CD4-positive, alpha-beta T cell treated with Interleukin-1 beta for 1 hour (primary cell): ENCODE measurements around the gene WNT11.

ENCODE experiments used
- DNase-seq, 2 donors: peaks; one replicate each; pipeline ENCODE4 v3.0.0-alpha.2; 2020 to 2022

The WNT11 gene

GRCh38 chr11:76169473-76169896 lies 36.8 kb downstream of the WNT11 start:
- DNase-seq, result no peak

- no peak for DNase-seq
Measured at GRCh38 chr11:76167590-76167989, 38.7 kb downstream of the WNT11 start.

GRCh38 chr11:76166314-76166713 lies 40.0 kb downstream of the WNT11 start:
- DNase-seq, result no peak

- DNase-seq, result no peak
Measured at GRCh38 chr11:76164861-76165751, 41.2 kb downstream of the WNT11 start.

- DNase-seq, result no peak
Measured at GRCh38 chr11:76164081-76164480, 42.2 kb downstream of the WNT11 start.

GRCh38 chr11:76163289-76163880 lies 42.9 kb downstream of the WNT11 start:
- no peak for DNase-seq

GRCh38 chr11:76162336-76163288 lies 43.7 kb downstream of the WNT11 start:
- DNase-seq, result no peak

GRCh38 chr11:76161261-76161961 lies 44.9 kb downstream of the WNT11 start:
- peak in 1 of 2 donors; percentile 16 for DNase-seq

GRCh38 chr11:76160856-76161255 lies 45.4 kb downstream of the WNT11 start:
- no peak for DNase-seq

GRCh38 chr11:76159983-76160661 lies 46.2 kb downstream of the WNT11 start:
- DNase-seq, result no peak

- no peak for DNase-seq
Measured at GRCh38 chr11:76159303-76159937, 46.9 kb downstream of the WNT11 start.

GRCh38 chr11:76158394-76159302 lies 47.7 kb downstream of the WNT11 start:
- DNase-seq, result no peak

- DNase-seq, result no peak
Measured at GRCh38 chr11:76157891-76158290, 48.4 kb downstream of the WNT11 start.

- DNase-seq, result no peak
Measured at GRCh38 chr11:76156971-76157427, 49.3 kb downstream of the WNT11 start.

GRCh38 chr11:76155500-76156227 lies 50.6 kb downstream of the WNT11 start:
- DNase-seq, result no peak

GRCh38 chr11:76153571-76153923 lies 52.8 kb downstream of the WNT11 start:
- DNase-seq, result no peak

- peak; percentile 19 to 22 for DNase-seq
Measured at GRCh38 chr11:76152741-76153570, 53.3 kb downstream of the WNT11 start.

GRCh38 chr11:76152086-76152681 lies 54.1 kb downstream of the WNT11 start:
- DNase-seq, result peak; percentile 75 to 76
